ENCODE measurements around the gene TEPSIN. TPM values are rescaled to one million over a fixed set of nuclear protein-coding genes. Genes with fewer than 3 reads are reported as not detected.
A peak's percentile ranks its signal among the peaks of the same experiment; 100 is the strongest.

The TEPSIN gene
- total and polyA plus RNA-seq, 2 of the 13 experiments (the other 11 are each of a cell fraction or from before 2014, with no cell fraction given) = 16.1 to 18.8 TPM

GRCh38 chr17:81244358-81245023 lies 5.6 kb upstream of the TEPSIN start (continued):
- TF ChIP-seq, protein P1, sequence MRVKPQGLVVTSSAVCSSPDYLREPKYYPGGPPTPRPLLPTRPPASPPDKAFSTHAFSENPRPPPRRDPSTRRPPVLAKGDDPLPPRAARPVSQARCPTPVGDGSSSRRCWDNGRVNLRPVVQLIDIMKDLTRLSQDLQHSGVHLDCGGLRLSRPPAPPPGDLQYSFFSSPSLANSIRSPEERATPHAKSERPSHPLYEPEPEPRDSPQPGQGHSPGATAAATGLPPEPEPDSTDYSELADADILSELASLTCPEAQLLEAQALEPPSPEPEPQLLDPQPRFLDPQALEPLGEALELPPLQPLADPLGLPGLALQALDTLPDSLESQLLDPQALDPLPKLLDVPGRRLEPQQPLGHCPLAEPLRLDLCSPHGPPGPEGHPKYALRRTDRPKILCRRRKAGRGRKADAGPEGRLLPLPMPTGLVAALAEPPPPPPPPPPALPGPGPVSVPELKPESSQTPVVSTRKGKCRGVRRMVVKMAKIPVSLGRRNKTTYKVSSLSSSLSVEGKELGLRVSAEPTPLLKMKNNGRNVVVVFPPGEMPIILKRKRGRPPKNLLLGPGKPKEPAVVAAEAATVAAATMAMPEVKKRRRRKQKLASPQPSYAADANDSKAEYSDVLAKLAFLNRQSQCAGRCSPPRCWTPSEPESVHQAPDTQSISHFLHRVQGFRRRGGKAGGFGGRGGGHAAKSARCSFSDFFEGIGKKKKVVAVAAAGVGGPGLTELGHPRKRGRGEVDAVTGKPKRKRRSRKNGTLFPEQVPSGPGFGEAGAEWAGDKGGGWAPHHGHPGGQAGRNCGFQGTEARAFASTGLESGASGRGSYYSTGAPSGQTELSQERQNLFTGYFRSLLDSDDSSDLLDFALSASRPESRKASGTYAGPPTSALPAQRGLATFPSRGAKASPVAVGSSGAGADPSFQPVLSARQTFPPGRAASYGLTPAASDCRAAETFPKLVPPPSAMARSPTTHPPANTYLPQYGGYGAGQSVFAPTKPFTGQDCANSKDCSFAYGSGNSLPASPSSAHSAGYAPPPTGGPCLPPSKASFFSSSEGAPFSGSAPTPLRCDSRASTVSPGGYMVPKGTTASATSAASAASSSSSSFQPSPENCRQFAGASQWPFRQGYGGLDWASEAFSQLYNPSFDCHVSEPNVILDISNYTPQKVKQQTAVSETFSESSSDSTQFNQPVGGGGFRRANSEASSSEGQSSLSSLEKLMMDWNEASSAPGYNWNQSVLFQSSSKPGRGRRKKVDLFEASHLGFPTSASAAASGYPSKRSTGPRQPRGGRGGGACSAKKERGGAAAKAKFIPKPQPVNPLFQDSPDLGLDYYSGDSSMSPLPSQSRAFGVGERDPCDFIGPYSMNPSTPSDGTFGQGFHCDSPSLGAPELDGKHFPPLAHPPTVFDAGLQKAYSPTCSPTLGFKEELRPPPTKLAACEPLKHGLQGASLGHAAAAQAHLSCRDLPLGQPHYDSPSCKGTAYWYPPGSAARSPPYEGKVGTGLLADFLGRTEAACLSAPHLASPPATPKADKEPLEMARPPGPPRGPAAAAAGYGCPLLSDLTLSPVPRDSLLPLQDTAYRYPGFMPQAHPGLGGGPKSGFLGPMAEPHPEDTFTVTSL (CRISPR knock-in tag; IDR thresholded peaks at IDR 0.05; ENCODE audit: borderline replicate concordance) = 0 out of 2 replicates have a peak, but pooled peaks have one; percentile 20
- TF ChIP-seq ZNF776 (CRISPR knock-in tag; IDR thresholded peaks at IDR 0.05) (no peak), BCL6 (CRISPR knock-in tag; IDR thresholded peaks at IDR 0.05) (no peak), TSC22D2 (CRISPR knock-in tag; IDR thresholded peaks at IDR 0.05; ENCODE audit: borderline replicate concordance) (no peak), KLF12 (CRISPR knock-in tag; IDR thresholded peaks at IDR 0.05; ENCODE audit: borderline replicate concordance) (0 out of 2 replicates have a peak, but pooled peaks have one; percentile 21), CENPT (CRISPR knock-in tag; IDR thresholded peaks at IDR 0.05; ENCODE audit: low read depth) (peak; percentile 63; the same call in 1 of the 2 replicates), ZNF234 (CRISPR knock-in tag; conservative IDR thresholded peaks at IDR 0.05) (no peak), ZNF724P (CRISPR knock-in tag; IDR thresholded peaks at IDR 0.05; ENCODE audit: borderline replicate concordance) (0 out of 2 replicates have a peak, but pooled peaks have one; percentile 37), GZF1 (CRISPR knock-in tag; IDR thresholded peaks at IDR 0.05) (no peak), DBP (CRISPR knock-in tag; IDR thresholded peaks at IDR 0.05; ENCODE audit: not compliant biosample characterization) (no peak), MAF1 (CRISPR knock-in tag; IDR thresholded peaks at IDR 0.05; ENCODE audit: borderline replicate concordance) (no peak), ZNF10 (CRISPR knock-in tag; IDR thresholded peaks at IDR 0.05; ENCODE audit: borderline replicate concordance, low read depth) (no peak), ZNF710 (CRISPR knock-in tag; IDR thresholded peaks at IDR 0.05; ENCODE audit: borderline replicate concordance) (no peak), ADNP (CRISPR knock-in tag; IDR thresholded peaks at IDR 0.05) (no peak), ZSCAN29 (CRISPR knock-in tag; conservative IDR thresholded peaks at IDR 0.05) (no peak), ZNF660 (CRISPR knock-in tag; IDR thresholded peaks at IDR 0.05; ENCODE audit: borderline replicate concordance, low read depth) (no peak), ZNF788 (CRISPR knock-in tag; IDR thresholded peaks at IDR 0.05; ENCODE audit: borderline replicate concordance) (no peak)
- TF ChIP-seq, protein P2, sequence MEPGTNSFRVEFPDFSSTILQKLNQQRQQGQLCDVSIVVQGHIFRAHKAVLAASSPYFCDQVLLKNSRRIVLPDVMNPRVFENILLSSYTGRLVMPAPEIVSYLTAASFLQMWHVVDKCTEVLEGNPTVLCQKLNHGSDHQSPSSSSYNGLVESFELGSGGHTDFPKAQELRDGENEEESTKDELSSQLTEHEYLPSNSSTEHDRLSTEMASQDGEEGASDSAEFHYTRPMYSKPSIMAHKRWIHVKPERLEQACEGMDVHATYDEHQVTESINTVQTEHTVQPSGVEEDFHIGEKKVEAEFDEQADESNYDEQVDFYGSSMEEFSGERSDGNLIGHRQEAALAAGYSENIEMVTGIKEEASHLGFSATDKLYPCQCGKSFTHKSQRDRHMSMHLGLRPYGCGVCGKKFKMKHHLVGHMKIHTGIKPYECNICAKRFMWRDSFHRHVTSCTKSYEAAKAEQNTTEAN (CRISPR knock-in tag; conservative IDR thresholded peaks at IDR 0.05) = no peak
- TF ChIP-seq, protein P3, sequence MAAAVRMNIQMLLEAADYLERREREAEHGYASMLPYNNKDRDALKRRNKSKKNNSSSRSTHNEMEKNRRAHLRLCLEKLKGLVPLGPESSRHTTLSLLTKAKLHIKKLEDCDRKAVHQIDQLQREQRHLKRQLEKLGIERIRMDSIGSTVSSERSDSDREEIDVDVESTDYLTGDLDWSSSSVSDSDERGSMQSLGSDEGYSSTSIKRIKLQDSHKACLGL (CRISPR knock-in tag; IDR thresholded peaks at IDR 0.05) = no peak
